Measurements from ENCODE around the gene DYNLT2.

Gene DYNLT2

DNA sequence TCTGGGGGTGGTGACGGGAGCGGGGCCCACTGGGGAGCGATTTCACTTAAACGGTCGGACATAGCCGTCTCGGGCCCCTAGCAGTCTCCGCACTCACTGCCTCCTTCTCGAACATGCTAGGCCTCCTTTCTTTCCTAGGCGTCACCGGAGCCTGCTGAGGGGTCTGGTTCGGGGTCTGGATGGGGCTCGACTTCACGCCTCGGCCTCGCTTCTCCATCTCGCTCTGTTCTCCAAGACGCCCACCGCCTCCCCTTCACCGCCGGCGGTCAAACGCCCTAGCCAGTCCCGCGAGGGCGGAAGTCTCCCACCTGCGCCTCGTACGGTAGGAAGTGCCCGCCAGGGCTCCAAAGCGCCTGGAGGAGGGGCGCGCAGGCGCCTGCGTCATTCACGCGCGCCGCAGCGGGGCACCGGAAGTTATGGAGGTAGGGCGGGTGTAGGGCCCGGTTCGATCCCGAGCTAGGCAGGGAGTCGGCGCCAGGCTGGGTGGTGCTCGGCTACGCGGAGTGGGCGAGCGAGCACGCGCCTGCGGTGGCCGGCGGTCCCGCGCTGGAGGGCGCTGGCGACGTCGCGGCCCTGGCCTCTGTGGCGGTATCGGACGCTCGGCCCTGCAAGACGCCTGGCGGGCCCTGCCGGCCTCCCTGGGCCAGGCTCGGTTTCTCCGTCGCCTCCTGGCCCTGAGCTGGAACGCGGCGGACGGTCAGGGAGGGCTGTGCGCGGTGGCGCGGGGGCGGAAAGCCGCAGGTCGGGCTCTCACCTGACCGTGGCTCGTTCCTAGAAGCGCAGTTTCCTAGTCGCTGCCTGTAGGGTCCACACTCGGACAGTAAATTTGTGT is at the start of gene DYNLT2, which contains the start of gene ERMARD:
Gene DYNLT2 (minus strand): TSS at position 331 of the 832 bp plus-strand sequence. CDS start 114 bp downstream, at position 217.
Gene ERMARD (plus strand): TSS at position 381 of the 832 bp plus-strand sequence. CDS start 36 bp downstream, at position 417.
- peak; percentile 70 to 77 for DNase-seq

GRCh38 chr6:169800668-169801395 is 49.5 kb upstream of the DYNLT2 start:
- DNase-seq, result no peak

DNA sequence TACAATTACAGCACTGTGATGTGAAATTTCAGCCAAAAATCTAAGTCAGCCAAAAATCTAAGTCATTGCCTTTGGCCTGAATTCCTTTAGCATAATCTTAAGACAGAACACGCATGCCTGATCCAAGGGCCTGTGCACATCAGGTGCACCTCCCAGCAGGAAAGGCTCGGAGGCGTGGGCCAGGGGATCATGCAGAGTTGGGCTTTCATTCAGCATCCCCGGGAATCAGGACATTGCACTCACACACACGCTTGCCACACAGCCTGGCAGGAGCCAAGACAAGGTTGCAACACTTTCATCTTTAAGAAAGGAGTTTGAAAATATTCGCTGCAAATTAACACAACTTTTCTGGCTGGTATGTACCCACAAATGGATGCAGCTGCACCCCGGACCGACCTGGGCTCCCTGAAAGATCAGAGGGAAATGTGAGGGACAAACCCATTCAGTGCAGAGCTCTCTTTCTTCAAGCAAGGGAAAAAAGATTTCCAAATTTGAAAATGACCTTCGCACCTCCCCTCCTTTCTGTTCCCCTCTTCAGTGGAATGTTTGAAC is 48.8 kb upstream of the DYNLT2 start:
- no peak for DNase-seq

DNA sequence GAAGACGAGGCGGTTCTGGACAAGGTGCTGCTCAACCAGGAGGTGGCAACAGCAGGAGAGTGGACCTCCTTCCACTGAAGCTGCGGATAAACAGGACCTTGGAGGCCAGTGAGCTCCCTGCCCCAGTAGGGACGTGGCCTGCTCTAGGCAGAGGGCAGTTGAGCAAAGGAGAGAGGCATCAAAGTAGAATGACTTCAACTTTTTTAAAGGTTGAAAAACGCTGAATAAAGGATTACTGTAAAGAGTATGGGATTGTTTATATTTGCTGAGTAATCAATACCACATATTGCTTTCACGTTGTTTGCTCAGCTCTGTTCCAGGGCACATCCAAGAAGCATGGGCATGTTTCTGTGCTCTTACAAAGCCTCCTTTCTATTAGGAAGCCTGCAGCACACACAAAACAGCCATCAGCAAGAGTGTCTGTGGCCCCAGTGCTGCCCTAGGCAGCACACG is 48.1 kb upstream of the DYNLT2 start:
- DNase-seq, result no peak

DNA sequence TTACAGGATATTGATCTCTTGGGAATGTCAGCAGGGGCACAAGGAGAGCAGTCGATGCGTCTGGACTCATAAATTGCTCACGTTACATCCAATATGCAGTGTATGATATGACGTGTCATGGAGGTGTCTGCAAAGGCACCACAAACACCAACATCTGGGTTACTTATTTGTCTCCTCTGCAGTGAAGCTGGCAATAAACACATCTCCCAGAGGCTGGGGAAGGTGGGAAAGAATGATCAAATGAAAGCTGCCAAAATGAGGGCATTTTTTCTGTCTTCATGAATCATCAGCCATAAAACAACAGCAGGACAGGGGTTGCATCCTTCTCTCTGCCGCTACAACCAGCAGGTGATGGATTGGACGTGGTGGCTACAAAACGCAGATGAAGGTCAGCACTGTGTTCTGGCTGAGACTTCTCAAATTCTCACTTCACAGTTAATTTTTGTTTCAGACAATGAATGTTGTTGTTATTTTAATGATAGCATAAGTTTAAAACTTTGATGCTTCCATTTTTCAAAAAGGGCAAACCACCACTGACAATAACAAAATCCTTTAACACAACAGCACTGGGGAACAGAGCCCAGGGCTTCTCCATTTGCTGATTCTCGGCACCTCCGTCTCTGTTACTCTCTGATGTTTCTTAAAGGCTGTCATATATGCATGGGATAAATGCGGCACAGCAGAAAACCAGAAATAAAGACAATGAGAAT is 47.5 kb upstream of the DYNLT2 start:
- no peak for DNase-seq

DNA sequence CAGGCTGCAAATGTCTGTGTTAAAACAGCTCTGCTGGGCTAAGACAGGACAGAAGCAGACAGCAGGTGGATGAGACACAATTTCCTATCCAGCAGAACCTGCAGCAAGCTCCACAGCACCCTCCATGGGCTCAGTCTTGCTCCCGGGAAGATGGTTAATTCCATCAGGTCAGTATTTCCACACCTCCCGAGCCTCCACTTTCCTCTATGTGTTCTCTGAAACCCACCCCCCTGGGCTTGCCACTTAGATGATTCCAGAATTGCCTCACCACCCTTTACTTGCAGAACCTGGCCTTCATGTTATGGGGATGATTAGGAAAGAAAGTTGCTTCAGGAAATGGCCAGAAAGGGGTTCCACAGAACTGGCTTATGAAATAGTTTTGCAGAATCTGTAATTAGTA is 43.8 kb upstream of the DYNLT2 start:
- DNase-seq, result no peak

DNA sequence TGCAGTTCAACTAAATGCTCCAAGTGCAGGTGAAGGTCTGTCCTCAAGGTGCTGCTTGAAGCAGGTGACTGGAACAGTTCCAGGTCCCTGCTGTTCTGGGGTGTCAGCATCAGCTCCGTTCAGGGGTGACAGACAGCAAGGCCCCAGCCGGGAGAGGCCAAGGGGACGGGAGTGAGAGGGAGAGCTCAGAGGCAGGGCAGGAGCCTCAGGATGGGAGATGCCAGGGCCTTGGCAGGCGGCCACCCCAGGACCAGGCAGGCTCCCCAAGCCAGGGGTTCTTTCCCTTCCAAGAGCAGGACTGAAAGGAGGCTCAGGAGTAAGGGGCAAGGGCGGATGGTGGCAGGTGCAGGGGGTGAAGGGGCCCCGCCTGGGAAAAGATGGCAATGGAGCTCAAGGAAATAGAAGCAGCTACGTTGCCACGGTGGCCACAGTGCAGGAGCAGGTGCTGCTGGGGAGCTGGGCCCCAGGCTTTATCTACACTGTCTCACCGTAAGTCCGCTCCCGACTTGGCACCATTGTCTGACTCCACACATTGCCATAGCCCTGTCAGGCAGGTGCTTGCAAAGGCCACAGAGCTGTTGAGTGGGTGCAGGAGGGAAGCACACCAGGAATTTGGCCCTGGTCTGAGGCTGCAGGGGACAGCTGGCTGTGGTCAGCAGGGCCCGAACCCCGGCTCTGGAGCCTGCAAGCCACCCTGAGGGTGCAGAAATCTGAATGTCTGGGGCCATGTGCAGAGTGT is 43.1 kb upstream of the DYNLT2 start:
- DNase-seq, result no peak

DNA sequence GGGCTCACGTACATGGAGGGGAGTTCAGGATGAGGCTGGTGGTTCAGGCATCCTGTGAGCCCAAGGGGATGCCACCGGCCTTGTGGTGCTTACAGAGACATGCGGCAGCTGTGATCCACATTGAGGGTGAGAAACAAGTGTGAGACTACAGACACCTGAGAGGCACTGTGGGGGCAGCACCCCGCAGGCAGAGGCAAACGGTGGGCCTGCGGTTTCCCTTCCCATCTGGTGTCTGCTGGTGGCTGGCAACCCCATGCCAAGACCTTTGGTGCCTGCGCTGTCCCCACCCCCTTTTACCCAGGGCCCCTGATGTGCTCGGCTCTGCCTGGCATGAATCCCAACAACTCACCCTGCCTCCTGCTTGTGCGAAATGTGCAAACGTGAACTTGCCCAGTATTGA is 42.0 kb upstream of the DYNLT2 start:
- no peak for DNase-seq

- no peak for DNase-seq
Measured at GRCh38 chr6:169792306-169793015, 41.1 kb upstream of the DYNLT2 start.

DNA sequence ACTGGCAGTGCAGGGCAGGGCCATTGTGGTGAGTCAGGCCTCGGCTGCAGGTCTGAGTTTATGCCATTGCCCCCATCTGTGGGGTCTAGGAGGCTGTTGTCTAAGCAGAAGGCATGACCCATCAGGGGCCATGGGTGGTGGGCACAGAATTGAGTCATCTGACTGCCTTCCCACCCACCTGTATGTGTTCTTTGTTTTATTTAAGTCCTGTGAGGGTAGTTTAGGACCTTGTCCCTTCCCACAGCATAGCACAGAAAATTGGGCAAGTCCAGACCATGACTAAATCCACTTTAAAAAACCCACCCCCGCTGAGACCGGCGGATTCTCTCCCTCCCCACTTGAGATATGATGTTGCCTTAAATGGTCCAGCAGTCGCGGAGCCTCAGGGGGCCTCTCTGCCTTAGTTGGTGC is 40.4 kb upstream of the DYNLT2 start:
- no peak for DNase-seq

DNA sequence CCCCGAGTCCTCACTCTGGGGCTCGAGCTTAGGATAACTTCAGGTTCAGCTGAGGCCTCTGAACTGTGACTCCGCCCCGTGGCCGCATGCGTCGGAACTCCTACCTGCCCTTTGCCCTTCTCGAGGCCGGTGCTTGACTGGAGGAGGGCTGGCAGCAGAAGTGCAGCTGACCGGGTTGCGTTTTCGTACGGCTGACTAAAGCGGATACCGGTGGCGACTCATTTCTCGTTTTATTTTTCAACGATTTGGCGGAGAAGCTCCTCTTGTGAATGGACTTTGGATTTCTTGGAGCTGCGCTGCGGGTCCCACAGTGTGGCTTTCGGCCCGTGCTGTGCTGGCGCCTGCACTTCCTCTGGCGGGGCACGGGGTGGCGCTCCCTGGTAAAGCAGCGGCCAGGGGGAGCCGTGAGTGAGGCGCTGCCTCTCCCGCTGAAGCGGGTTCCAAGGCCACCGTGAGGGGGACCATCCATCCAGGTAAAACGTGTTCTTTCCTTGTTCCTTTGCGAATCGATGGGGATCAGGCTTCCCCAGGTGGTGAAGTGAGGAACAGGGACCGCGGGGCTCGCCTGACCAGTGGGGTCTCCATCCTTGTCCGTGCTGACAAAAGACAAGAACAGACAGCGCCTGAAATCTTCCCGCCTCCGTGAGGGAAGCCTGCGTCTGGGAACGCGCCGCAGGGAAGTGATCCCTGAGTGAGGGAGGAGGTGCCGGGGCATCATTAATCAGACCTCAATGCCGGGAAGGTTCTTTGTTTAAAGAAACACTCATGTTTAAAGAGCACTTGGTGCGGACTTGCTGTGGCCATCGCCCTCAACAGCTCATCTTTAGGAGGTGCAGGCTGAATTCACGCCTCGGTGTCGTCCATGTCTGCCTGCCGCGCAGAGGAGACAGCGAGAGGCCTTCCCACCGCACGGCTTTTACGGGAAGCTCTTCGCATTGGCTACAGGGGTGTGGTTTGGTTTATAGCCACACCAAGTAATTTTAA is 38.9 kb upstream of the DYNLT2 start:
- peak; percentile 48 for DNase-seq

DNA sequence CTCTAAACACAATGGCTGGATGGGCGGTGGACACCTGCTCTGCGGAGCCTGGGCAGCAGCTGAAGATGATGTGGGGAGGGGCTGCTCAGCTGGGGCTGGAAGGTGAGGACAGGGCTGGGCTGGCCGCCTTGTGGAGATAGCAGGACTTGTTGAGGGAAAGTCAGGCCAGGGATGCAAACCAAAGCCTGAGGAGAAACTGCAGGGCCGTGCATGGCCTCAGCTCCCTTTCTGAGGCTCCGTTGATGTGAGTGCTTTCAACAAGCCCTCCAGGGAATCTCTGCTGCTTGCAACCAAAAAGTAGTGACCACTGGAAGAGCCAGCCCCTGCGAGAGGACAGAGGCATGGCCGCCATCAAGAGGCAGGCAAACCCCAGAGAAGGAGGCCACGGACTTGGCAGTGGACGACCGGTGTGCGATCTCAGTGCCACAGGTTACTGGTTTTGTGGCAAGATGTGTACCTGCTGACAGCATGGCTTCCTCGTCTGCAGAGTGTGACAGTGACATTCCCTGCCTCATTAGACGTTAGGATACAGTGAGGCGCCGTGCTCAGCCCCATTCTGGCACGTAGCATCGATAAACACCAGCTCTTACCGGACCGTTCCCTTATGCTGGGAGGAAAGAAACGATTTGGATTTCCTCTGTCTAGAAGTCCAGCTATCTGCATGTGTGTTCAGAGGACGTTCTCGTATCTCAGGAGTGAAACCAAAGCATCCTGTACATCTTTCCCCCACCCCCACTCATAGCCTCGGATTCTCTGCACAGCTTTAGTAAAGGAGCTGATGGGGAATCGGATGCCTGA is 38.0 kb upstream of the DYNLT2 start:
- DNase-seq, result no peak

- no peak for DNase-seq
Measured at GRCh38 chr6:169788809-169789145, 37.4 kb upstream of the DYNLT2 start.

GRCh38 chr6:169787797-169788196 is 36.4 kb upstream of the DYNLT2 start:
- no peak for DNase-seq

- DNase-seq, result no peak
Measured at GRCh38 chr6:169786349-169786748, 35.0 kb upstream of the DYNLT2 start.

GRCh38 chr6:169785566-169785965 is 34.2 kb upstream of the DYNLT2 start:
- no peak for DNase-seq

DNA sequence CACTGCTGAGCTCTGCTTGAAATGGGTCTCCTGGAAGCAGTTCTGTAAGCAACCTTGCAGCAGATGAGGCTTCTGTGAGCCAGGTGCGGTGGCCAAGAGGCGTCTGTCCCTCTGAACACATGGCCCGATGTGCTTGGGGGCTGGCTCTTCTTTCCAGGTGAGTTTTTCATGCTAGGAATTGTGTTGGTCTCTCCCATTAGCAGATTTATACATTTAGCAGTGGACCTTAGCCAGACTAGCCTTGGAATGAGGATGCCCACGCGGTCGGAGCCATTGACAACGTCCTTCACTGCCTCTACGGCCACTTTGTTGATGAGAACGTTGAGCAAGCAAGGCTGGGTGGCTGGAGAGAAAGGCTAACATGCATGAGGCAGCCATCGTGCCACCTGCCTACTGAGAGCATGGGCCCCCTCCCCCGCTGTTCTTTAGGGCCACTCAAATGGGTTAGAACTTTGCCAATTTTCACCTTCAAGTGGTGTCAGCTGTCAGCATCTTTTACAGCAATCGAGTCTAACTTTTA is 33.5 kb upstream of the DYNLT2 start:
- no peak for DNase-seq

DNA sequence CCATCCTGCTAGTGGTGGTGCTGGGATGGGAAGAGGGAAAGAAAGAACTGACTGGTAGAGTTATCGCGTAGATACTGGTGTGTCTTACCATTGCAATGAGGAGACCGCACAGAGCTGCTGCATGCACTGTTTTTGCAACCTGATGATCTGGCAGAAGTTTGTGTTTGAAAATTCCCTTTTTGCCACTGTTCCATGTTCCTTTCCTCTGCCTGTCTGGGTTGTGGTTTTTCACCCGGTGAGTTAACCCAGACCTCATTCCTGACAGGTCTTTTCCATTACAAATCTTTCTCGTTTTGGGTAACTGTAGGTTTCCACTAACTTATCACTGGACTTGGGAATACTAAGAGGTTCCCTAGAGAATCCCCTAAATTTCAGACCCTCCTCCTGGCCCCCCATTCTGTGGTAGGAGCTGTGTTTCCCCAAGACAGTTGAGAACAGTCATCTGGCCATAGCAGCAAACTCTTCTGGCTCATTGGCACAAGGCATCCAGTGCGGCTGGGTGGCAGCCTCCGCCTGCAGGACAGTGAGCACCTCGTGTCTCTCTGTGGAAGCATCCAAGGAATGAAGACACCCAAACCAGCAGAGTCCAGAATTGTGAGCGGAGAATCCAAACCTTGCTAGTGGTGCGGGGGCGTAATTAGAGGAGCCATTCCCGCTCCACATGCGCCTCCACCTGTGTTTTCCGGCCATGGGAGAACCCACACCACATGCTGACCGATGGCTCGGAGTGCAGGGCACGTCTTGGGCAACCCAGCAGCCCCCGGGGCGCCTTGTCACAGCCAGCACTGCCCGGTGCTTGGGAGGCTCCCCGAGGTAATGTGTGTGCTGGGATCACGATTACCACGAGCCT is 32.8 kb upstream of the DYNLT2 start:
- DNase-seq, result no peak

Data from bone marrow (tissue), 2 donors.